GM19035 (cell line): Measurements from ENCODE around the gene ADARB2.

ENCODE experiments used
- ATAC-seq: cut with Tn5 transposase; IDR thresholded peaks from one replicate; pipeline ENCODE4 v1.9.1; 2021; ENCODE audit not compliant: unreplicated experiment

Gene ADARB2

DNA sequence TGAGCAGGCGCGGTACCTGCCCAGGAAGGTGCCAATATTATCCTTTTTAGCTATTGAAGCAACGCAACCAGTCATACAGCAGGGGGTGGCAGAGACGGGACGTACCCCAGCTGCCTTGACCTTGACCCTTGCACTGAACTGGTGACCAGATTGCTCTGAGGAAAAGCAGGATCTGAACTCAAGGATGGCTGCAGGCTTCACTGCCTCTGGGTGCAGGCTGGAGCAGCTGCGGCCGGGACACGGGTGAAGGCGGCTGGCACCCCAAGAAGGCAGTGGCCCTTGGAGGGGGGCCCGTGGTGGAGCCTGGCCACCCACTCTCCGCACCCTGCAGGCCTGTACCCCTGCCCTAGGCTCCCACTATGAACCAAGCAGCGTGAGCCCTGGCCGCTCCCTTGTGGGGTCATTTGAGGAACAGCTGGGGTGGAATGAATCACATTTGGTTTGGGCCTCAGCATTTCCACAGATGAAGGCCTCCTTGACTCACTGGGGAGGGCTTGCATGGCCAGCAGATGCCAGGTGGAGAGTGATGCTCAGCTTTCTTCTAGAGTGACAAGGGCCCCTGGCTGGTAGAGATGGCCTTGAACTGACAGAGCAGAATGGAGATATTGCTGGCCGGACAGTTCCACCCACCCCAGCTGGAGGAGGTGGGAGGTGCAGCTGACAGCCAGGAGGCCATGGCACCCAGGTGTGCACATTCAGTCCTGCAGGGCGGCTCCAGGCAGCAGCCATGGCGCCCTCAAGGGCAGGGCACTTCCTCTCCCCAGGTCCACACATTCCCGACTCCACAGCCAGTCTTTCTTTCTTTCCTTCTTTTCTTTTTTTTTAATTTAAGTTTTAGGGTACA, 462.4 kb downstream of the ADARB2 start:
- ATAC-seq: no peak

DNA sequence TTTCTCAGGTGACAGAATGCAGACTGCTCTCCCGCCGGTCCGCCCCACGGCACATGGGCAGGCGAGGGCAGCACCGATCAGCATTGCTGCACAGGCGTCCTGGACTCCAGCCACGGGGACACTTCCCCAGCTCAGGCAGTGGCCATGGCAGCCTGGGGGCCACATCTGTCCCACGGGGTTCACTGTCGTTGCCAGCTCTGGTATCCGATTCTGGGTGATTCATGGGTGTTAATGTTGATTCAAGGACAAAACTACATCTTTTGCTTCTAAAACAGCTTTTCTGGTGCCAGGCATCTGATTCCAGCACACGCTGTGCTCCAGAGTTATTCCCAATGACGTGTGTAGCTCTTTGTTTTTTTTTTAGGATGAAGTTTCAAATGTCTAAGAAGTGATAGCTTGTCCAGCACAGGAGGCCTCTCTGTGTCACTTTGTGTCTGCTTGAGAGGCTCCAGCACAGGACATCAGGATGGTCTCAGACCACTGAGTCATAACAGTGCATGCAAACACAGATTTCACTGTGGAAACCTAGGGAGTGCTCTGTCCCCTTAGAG, 463.1 kb downstream of the ADARB2 start:
- ATAC-seq: no peak

DNA sequence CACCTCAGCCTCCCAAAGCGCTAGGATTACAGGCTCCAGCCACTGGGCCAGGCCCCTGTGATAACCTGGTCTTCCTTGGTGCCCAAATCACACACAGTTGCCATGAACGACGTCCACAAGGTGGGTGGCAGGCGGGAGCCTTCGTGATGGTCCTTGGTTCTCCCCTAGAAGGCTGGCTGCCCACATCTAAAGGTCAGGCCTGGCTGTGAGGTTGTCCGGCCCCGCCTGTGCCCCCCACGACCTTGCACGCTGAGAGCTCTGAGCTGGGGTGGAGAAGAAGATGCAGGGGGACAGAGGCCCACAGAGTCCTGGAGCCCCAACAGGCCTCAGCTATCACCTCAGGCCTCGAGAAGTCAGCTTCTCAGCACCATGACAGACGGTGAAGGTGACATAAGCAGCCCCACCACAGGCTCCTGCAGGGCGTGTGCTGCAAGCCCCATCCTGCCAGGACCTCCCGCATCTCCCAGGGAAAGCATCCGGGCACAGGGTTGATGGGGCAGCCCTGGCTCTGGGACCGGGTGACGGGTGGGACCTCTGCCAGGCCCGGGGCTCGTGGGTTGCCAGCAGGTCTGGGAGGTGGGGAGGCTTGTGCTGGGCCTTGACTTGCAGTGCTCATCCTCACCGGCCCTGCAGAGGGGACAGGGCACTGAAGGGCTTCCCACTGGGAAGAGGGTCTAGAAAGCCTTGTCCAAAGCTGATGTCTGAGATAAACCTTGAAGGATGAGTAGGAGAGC, 463.8 kb downstream of the ADARB2 start:
- no peak for ATAC-seq

DNA sequence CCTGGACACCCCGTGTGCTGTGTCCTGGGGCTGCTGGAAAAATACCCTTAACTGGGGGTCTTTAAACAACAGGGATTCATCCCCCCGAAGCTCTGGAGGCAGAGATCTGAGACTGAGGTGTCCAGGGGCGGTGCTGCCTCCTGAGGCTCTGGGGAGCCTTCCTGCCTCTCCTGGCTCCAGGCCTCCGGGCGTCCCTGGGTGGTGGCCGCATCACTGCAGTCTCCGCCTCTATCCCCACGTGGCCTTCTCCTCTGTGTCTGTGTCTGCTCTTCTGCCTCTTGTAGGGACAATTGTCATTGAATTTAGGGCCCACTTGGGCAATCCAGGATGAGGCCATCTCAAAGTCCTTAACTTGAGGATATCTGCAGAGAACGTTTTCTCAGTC, 464.6 kb downstream of the ADARB2 start:
- no peak for ATAC-seq

DNA sequence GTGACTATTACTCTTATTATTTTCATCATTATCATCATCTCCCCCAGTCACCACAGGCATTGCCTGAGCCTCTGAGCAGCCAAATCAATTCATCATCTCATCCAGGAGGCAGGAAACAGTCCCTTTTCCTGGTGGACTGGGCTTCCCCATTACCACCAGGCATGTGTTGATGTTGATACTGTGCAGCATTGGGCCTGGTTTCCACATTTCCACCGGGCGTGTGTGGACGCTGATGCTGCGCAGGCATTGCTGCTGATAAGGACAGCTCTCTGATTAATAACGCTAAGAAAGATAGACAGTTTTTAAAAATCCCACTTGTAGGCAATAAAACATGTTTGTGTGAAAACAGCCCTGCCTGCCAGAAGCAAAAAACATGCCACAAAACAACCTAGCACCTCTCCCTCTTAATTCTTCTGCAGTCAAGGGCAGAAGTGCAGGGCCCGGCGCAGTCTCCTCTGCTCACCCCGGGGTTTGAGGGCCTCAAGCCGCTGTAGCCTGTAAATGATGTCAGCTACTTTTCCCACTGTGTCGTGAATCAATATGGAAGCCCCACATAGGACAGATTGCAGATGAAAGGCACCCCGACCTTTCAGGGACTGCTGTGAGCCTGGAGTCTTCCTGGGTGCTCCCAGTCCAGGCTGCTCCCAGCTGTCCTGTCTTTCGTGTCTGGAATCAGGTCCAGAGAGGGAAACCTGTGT, 465.1 kb downstream of the ADARB2 start:
- no peak for ATAC-seq

DNA sequence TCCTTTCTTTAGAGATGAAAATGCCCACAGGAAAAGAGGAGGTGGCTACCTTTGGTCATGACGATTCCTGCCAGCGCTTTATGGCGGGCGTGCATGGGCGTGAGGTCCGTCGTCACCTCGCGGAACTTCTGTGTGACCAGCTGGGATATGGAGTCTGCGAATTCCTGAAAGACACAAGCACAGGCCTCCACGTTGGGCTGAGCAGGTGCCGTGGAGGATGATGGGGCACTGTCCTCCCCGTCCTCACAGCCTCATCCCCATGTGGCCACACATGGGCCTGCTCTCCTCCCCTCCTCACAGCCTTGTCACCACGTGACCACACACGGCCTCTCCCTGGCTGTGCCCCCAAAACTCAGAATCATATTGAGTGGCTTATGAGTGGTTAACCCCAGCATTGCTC, 466.4 kb downstream of the ADARB2 start:
- ATAC-seq: no peak

DNA sequence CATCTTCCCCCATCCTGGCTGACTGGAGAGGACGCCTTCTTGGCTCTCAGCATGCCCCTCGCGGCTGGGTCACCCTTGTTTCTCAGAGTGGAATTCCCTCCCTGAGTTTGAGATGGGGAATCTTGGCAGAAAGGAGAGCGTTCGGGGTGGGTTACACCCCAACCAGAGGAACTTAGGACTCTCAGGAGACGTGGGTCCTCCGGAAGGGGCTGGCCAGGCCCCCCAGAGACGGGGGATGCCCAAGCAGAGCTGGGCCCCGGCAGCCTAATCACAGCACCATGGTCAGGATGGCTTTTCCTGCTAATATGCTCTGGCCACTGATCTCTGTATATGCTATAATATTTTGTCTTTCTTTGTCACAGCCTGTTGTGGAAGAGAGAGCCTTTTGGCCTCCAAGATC, 466.8 kb downstream of the ADARB2 start:
- no peak for ATAC-seq

DNA sequence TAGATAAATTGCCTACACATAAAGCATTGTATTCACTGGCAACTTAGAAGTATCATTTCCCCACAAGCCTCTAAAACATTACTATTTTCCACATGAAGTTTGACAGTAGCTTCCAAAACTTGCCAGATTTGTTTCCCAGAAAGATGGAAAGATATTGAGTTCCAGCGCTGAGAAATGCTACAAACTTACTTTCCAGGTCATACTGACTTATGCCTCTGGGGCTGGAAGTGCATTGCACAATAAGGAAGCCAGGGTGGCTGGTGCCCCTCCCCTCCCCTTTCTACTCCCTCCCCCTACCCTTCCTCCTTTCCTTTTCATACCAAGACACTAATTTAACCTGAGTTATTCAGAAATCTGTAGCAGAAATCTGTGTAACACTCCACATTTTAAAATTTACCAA, 468.5 kb downstream of the ADARB2 start:
- ATAC-seq: no peak

DNA sequence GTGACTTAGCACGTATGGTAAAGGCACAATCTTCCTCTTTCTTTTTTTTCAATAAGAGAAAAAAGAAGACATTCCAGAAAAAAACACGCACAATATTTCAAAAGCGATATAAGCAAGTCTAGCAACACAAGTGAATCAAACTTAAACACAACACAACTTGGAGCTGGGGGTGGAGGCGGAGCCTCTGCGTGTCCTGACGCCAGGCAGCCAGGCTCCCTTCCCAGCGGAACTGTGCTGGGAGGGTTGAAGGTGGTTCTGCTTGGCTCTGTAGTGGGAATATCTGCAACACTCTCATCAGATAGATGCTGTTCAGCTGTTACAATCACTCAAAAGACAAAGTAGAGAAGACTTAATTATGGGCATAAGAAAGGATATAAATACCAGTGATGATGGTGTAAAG, 469.8 kb downstream of the ADARB2 start:
- ATAC-seq: no peak

DNA sequence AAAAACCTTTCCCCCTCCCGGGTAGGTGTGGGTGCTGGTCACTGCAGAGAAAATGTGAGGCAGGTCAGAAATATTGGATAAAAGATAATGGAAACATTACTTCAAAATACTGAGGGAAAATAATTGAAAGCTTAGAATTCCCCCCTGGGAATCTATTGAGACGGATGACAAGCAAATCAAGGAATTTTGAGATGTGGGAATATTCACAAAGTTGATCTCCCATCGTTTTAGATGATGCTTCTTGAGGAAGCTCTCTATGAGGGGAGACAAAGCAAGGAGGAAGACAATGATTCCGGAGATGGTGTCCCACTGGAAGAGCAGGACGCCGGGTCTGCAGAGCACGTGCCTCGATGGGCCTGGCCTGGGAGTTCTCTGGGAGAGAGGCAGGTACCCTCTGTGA, 470.2 kb downstream of the ADARB2 start:
- no peak for ATAC-seq

DNA sequence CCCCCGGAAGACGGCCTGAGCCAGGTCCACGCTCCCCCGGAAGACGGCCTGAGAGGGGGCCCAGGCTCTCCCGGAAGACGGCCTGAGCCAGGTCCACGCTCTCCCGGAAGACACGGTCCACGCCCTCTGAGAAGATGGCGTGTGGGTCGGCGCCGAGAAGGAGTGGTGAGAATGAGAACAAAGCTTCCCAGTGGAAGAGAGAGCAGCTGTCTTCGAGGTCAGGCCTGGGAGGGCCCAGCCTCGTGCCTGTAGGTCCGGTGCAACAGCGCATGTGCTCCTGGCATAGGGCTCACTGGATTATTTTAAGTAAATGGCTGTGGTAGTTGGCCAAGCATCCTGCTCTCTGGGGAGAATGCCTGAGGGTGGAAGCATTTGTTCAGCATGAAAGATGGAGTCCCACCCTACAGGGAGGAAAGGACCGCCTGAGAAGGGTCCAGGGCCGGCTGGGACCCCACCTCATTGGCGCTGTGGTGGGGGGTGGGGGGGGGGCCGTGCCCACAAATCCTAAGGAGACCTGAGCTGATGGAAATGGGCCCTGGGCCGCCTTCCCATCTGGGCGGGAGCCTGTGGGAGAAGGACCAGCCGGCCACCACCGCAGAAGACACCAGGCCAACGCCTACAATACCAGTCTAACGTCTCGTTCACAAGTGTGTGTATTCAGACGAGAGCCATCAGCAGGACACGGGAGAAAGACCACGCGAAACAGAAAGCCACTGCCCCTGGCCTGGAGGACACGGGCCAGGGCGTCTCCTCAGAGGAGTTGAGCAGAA, 471.1 kb downstream of the ADARB2 start:
- ATAC-seq: no peak

DNA sequence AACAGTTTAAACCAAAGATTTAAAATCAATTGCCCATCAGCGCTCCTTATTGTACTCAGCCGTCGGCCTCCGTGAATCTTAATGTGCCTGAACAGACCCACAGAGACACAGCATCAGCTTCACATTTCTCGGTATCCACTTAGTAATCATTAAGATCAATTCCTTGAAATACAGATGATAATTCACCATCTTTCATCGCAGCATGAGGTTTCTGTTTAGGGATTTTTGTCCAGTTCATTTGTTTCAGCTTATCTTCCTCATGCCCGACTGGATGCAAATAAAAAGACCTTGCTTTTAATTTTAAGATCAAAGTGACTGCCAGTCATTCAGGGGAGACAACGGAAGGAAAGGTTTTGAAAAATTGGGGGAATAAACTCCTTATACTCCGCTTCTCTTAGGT, 473.3 kb downstream of the ADARB2 start:
- no peak for ATAC-seq

DNA sequence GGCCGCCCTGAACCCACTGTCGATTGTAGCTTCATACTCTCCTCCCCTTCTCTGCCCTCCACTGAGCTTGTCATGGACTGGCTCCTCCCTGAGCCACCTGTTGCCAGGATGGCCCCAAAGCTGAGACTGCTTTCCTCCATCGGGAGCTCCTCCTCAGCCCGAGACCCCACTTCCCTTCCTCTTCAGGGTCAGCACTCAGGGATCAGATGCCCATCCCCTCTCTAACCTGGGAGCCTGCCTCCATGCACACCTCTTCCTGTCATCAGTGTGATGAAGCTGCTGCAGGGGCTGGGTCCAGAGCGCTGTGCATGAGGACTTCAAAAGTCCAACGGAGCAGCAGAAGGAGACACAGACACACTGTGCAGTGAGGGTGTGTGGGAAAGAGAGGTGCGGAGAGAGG, 480.1 kb downstream of the ADARB2 start:
- no peak for ATAC-seq

DNA sequence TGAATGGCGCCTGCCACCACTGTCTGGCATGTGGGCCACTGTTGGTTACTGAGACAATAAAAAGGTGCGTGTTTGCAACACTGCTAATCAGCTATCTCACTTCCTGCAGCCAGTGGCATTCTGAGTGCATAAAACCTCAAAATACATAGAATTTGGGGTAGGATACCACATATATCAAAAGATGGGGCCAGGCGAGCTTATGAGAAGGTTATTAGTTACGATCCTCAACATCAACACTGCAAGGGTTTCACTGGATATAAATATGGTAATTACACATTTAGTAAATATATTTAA, 480.9 kb downstream of the ADARB2 start:
- ATAC-seq: no peak

DNA sequence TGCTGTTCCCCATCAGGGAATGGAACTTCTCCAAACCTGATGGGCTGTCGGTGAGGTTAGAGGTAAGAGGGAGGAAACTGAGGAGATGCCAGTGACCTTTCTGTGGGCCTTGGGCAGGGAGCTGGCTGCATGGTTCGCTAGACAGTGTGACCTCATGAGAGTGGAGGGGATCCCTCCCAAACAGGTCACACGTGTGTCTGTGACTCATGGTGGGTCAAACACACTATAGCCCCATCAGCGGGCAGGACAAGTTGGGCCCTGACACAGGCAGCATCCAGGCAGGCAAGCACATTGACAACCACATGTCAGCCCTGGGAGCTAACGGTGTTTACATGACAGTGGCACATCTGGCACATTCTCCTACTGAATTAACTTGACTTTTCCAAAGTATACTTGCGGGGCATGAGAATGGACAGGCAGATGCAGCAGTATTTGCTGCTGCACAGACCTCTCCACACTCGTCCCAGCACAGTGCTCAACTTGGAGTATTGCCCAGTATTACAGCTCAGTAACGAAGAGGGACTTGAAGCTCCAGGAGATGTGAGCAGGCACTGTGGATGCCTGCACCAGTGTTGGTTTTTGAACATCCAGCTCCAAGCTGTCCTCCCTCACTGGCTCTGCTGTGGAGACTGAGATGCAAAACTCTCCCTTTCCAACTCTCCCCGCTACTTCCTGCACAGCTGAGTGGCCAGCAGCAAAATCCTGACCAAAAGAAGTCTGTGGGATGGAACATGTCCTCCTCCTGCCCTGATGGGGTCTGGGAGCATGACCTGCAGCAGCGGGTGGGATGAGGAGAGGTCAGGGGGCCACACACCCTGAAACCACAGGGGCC, 481.5 kb downstream of the ADARB2 start:
- ATAC-seq: no peak

DNA sequence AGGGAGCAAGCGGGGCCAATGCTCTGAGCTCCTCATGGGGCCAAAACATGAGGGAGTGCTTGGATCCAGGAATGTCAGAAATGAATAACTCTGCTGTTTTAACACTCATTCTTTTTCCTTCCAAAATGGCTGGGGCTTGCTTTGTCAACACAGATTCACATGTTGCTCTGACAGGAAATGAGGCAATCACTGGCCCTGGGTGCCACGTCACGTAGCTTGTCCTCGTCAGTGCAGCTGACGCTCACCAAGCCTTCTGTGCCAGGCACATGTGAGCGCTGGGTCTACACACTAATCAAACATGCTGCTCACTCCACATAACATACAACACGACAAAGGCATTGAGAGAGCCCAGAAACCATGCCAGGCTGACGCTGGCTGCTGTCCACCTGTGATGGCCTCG, 482.2 kb downstream of the ADARB2 start:
- no peak for ATAC-seq

DNA sequence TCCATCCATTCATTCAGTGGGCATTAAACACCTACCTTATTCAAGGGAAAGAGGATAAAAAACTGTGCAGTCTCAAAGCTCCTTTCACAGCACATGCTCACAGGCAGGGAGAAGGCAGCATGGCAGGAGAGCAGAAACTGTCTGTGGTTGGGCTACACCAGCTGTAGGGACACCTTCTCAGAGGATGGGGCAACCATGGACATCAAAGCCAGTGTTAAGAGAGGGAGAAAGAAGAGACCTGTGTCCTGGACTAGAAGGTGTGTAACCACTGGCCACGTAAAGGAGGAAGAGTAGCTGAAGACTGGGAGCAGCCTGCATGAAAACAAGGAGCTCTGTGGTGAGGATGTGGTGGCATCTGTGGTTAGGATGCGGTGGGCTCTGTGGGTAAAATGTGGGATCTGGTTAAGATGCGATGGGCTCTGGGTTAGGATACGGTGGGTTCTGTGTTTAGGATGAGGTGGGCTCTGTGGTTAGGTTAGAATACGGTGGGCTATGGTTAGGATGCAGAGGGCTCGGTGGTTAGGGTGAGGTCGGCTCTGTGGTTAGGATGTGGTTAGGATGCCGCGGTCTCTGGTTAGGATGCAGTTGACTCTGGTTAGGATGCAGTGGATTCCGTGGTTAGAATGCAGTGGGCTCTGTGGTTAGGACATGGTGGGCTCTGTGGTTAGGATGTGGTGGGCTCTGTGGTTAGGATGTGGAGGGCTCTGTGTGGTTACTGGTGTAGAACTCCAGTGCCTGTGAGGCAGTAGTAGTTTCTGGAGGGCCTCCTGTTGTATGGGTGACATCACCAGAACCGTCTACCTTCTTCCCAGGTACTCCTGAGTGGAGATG, 483.6 kb downstream of the ADARB2 start:
- no peak for ATAC-seq

DNA sequence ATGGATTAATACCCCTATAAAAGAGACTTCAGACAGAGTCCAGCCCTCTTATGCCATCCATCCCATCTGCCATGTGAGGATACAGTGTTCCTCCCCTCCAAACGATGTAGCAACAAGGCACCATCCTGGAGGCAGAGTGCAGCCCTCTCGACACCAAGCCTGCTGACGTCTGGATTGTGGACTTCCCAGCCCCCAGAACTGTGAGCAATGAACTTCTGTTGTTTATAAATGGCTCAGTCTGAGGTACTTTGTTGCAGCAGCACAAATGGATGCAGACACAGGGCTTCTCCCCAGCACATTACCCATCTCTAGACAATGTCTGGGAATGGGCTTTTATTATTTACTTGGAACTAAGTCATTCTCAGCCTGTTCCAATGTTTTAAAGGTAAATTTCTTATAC, 485.6 kb downstream of the ADARB2 start:
- ATAC-seq: no peak

DNA sequence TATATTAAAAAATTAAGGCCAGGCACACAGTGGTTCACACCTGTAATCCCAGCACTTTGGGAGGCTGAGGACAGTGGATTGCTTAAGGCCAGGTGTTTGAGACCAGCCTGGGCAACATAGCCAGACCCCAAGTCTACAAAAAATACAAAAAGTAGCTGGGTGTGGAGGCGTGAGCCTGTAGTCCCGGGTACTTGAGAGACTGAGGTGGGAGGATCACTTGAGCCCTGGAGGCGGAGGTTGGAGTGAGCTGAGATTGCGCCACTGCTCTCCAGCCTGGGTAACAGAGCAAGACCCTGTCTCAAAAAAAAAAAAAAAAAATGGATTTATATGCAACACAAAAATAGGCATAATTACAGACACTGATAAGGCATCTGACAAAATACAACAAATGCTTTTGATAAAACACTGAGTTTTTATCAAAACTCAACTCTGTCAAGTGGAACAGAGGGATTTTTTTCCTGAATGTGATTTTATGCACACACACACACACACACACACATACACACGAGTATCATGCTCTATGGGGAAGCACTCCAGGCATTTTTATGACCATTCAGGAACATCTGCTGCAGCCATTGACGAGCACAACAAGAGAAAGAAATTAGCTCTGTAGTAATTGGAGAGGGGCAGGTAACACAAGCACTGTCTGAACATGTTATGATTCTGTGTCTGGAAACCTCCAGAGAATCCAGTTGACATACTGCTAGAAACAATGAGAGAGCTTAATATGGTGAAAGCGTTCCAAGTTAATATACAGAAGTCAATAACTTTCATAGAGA, 488.0 kb downstream of the ADARB2 start:
- no peak for ATAC-seq
